ENCODE measurements around the gene PARP6. TPM values are rescaled to one million over a fixed set of nuclear protein-coding genes. Genes with fewer than 3 reads are reported as not detected.

PARP6 gene
- total RNA-seq, result 10 to 100 TPM; 54.4 to 54.9 TPM

- CTCF ChIA-PET, result interaction anchor here (0.7 to 2.1 kb wide), 5 partner anchors 13 to 117 kb away, joined by 3 to 14 read pairs (median 4); no protein-coding TSS in a partner anchor
- POLR2A ChIA-PET, result interaction anchor here (0.8 to 1.8 kb wide), 3 partner anchors 41 to 44 kb away, joined by 3 to 6 read pairs (median 4); partner anchors contain the start of gene PKM
These were observed at the start of gene PARP6 for GRCh38 chr15:72272213-72272996. PARP6 (minus strand) TSS chr15:72272554; CDS start chr15:72267477, 5,077 bp downstream.

GRCh38 chr15:72319985-72320671 is 47.8 kb upstream of the PARP6 start, which contains the start of gene CELF6:
CELF6 (minus strand) TSS chr15:72320157; CDS start chr15:72319874, 283 bp downstream.
- POLR2A ChIA-PET, result interaction anchor here (0.5 kb wide), 1 partner anchor 90 kb away, joined by 5 read pairs; no protein-coding TSS in a partner anchor
- CTCF ChIA-PET, result interaction anchor here (0.9 kb wide), 1 partner anchor 93 kb away, joined by 3 read pairs; no protein-coding TSS in a partner anchor

- ChIA-PET CTCF (interaction anchor here (0.9 kb wide), 1 partner anchor 93 kb away, joined by 3 read pairs; no protein-coding TSS in a partner anchor), POLR2A (no interaction called here)
These were observed 47.1 kb upstream of the PARP6 start for GRCh38 chr15:72319360-72319984.

- POLR2A ChIA-PET, result no interaction called here
- CTCF ChIA-PET, result no interaction called here
These were observed 46.1 kb upstream of the PARP6 start for GRCh38 chr15:72318408-72318942.

GRCh38 chr15:72315706-72316370 is 43.5 kb upstream of the PARP6 start:
- CTCF ChIA-PET, result interaction anchor here (1.2 kb wide), 1 partner anchor 284 kb away, joined by 3 read pairs; no protein-coding TSS in a partner anchor
- POLR2A ChIA-PET, result no interaction called here

GRCh38 chr15:72313881-72314280 is 41.5 kb upstream of the PARP6 start:
- ChIA-PET POLR2A (interaction anchor here (0.5 kb wide), 1 partner anchor 109 kb away, joined by 5 read pairs; no protein-coding TSS in a partner anchor), CTCF (interaction anchor here (1.7 kb wide), 1 partner anchor 13 kb away, joined by 3 read pairs; no protein-coding TSS in a partner anchor)

- ChIA-PET POLR2A (interaction anchor here (0.5 kb wide), 1 partner anchor 108 kb away, joined by 5 read pairs; no protein-coding TSS in a partner anchor), CTCF (interaction anchor here (0.8 to 1.7 kb wide), 5 partner anchors 14 to 167 kb away, joined by 3 to 4 read pairs (median 3); no protein-coding TSS in a partner anchor)
These were observed 41.1 kb upstream of the PARP6 start for GRCh38 chr15:72313448-72313840.

- CTCF ChIA-PET, result interaction anchor here (0.6 to 1.7 kb wide), 8 partner anchors 13 to 204 kb away, joined by 3 to 6 read pairs (median 3); no protein-coding TSS in a partner anchor
- POLR2A ChIA-PET, result no interaction called here
These were observed 40.5 kb upstream of the PARP6 start for GRCh38 chr15:72312605-72313447.

GRCh38 chr15:72307026-72307425 is 34.7 kb upstream of the PARP6 start:
- POLR2A ChIA-PET, result no interaction called here
- CTCF ChIA-PET, result no interaction called here

GRCh38 chr15:72306211-72306785 is 33.9 kb upstream of the PARP6 start:
- ChIA-PET POLR2A (no interaction called here), CTCF (no interaction called here)

- POLR2A ChIA-PET, result no interaction called here
These were observed 32.2 kb upstream of the PARP6 start for GRCh38 chr15:72304596-72304995.

GRCh38 chr15:72302955-72303354 is 30.6 kb upstream of the PARP6 start:
- ChIA-PET CTCF (interaction anchor here (0.6 kb wide), 1 partner anchor 73 kb away, joined by 4 read pairs; no protein-coding TSS in a partner anchor), POLR2A (no interaction called here)

More at GRCh38 chr15:72304596-72304995, 32.2 kb upstream of the PARP6 start:
- CTCF ChIA-PET, result no interaction called here

- ChIA-PET POLR2A (no interaction called here), CTCF (no interaction called here)
These were observed 17.4 kb upstream of the PARP6 start for GRCh38 chr15:72289597-72290325.

GRCh38 chr15:72288796-72289596 is 16.6 kb upstream of the PARP6 start:
- ChIA-PET CTCF (no interaction called here), POLR2A (no interaction called here)

GRCh38 chr15:72285927-72286516 is 13.7 kb upstream of the PARP6 start:
- ChIA-PET POLR2A (no interaction called here), CTCF (interaction anchor here (0.6 to 1.4 kb wide), 2 partner anchors 12 to 542 kb away, joined by 3 read pairs; no protein-coding TSS in a partner anchor)

- CTCF ChIA-PET, result interaction anchor here (1.2 kb wide), 1 partner anchor 12 kb away, joined by 4 read pairs; no protein-coding TSS in a partner anchor
- POLR2A ChIA-PET, result no interaction called here
These were observed 13.0 kb upstream of the PARP6 start for GRCh38 chr15:72285402-72285801.
